ENCODE results near the gene SLC28A2.

Gene SLC28A2

DNA sequence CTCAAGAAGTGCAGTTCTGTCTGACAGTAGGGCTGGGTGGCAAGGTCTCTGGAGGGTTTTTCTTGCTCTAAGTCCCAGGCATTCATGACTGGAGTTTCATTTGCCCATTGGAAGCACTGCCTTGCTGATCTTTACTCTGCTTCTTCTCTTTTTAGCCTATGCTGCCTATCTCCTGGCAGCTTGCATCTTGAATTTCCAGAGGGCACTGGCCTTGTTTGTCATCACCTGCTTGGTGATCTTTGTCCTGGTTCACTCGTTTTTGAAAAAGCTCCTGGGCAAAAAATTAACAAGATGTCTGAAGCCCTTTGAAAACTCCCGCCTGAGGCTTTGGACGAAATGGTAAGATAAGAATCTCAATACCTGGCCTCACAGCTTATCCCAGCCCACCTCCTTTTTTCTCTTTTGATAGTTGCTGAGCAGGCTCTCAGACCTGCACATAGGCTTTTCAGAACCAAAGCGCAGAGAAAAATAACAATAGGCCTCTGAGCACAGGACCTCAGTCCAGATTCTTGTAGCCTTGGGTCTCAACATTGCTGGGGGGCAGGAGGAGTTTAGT is 10.9 kb downstream of the SLC28A2 start:
- POLR2A ChIA-PET = no interaction called here
- TF ChIP-seq LEF1 (IDR thresholded peaks at IDR 0.05; ENCODE audit: borderline replicate concordance) (no peak), FOXK2 (IDR thresholded peaks at IDR 0.05) (no peak), HDGF (IDR thresholded peaks at IDR 0.05; ENCODE audit: borderline replicate concordance) (no peak), ZNF384 (IDR thresholded peaks at IDR 0.05) (no peak), FOXM1 (IDR thresholded peaks at IDR 0.05; ENCODE audit: borderline replicate concordance) (no peak), BHLHE40 (IDR thresholded peaks at IDR 0.05; ENCODE audit: borderline replicate concordance) (no peak), L3MBTL2 (conservative IDR thresholded peaks at IDR 0.05) (no peak)
- DNase-seq (ENCODE audit: extremely low spot score) = no peak
- CTCF ChIA-PET = no interaction called here

DNA sequence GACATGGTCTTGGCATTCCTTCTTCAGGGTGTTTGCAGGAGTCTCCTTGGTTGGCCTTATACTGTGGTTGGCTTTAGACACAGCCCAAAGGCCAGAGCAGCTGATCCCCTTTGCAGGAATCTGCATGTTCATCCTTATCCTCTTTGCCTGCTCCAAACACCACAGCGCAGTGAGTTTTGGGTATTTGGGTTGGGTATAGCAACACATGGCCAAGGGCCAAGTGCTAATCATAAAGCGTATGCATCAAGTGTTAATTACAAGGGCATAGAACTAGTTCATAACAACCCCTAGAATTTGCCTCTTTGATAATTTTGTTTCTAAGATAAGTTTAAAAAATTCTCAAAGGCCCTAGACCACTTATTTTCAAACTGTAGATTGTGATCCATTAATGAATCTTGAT is 11.8 kb downstream of the SLC28A2 start:
- ChIA-PET CTCF (no interaction called here), POLR2A (no interaction called here)
- no peak for DNase-seq (ENCODE audit: extremely low spot score)
- no peak for TF ChIP-seq LEF1 (IDR thresholded peaks at IDR 0.05; ENCODE audit: borderline replicate concordance)
- no peak for TF ChIP-seq BHLHE40 (IDR thresholded peaks at IDR 0.05; ENCODE audit: borderline replicate concordance)
- TF ChIP-seq CTBP1 (IDR thresholded peaks at IDR 0.05; ENCODE audit: borderline replicate concordance) = no peak
- TF ChIP-seq ARNT (IDR thresholded peaks at IDR 0.05) = no peak
- no peak for TF ChIP-seq TARDBP (IDR thresholded peaks at IDR 0.05)
- TF ChIP-seq, protein P1, sequence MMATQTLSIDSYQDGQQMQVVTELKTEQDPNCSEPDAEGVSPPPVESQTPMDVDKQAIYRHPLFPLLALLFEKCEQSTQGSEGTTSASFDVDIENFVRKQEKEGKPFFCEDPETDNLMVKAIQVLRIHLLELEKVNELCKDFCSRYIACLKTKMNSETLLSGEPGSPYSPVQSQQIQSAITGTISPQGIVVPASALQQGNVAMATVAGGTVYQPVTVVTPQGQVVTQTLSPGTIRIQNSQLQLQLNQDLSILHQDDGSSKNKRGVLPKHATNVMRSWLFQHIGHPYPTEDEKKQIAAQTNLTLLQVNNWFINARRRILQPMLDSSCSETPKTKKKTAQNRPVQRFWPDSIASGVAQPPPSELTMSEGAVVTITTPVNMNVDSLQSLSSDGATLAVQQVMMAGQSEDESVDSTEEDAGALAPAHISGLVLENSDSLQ (IDR thresholded peaks at IDR 0.05) = no peak
- TF ChIP-seq L3MBTL2 (conservative IDR thresholded peaks at IDR 0.05) = no peak
- TF ChIP-seq NFRKB (IDR thresholded peaks at IDR 0.05) = no peak
- TF ChIP-seq HDGF (IDR thresholded peaks at IDR 0.05; ENCODE audit: borderline replicate concordance) = no peak
- no peak for TF ChIP-seq FOXM1 (IDR thresholded peaks at IDR 0.05; ENCODE audit: borderline replicate concordance)
- no peak for TF ChIP-seq FOXK2 (IDR thresholded peaks at IDR 0.05)
- no peak for TF ChIP-seq SUZ12 (IDR thresholded peaks at IDR 0.05)
- no peak for TF ChIP-seq ELF4 (IDR thresholded peaks at IDR 0.05)
- no peak for TF ChIP-seq ZNF384 (IDR thresholded peaks at IDR 0.05)
- no peak for TF ChIP-seq FOXA1 (IDR thresholded peaks at IDR 0.05)
- TF ChIP-seq SP1 (IDR thresholded peaks at IDR 0.05) = no peak

DNA sequence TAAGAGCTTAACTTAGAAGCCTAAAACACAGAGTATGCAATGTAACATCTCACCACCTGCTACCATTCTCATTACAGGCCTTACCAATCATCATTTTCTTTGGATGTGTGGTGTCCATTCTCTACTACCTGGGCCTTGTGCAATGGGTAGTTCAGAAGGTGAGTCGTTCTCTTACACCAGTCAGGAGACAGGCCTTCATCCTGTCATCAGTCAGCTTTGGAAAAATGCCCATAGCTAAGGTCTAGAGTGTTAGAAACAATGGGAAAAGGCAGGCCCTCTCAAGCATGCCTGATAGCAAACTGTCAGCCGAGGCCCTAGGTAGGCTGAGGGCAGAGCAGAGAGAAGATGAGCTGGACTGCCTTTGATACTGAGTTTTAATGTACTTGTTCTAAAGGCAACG is 13.5 kb downstream of the SLC28A2 start:
- CTCF ChIA-PET = no interaction called here
- POLR2A ChIA-PET = no interaction called here
- DNase-seq (ENCODE audit: extremely low spot score) = no peak
- no peak for TF ChIP-seq SP1 (IDR thresholded peaks at IDR 0.05)
- TF ChIP-seq CTBP1 (IDR thresholded peaks at IDR 0.05; ENCODE audit: borderline replicate concordance) = no peak
- no peak for TF ChIP-seq L3MBTL2 (conservative IDR thresholded peaks at IDR 0.05)
- TF ChIP-seq FOXK2 (IDR thresholded peaks at IDR 0.05) = no peak
- TF ChIP-seq FOXM1 (IDR thresholded peaks at IDR 0.05; ENCODE audit: borderline replicate concordance) = no peak
- no peak for TF ChIP-seq LEF1 (IDR thresholded peaks at IDR 0.05; ENCODE audit: borderline replicate concordance)
- no peak for TF ChIP-seq HDGF (IDR thresholded peaks at IDR 0.05; ENCODE audit: borderline replicate concordance)
- no peak for TF ChIP-seq ARNT (IDR thresholded peaks at IDR 0.05)
- no peak for TF ChIP-seq ELF4 (IDR thresholded peaks at IDR 0.05)
- no peak for TF ChIP-seq BHLHE40 (IDR thresholded peaks at IDR 0.05; ENCODE audit: borderline replicate concordance)
- no peak for TF ChIP-seq SUZ12 (IDR thresholded peaks at IDR 0.05)
- TF ChIP-seq, protein P1 (IDR thresholded peaks at IDR 0.05) = no peak
- no peak for TF ChIP-seq TARDBP (IDR thresholded peaks at IDR 0.05)
- TF ChIP-seq ZNF384 (IDR thresholded peaks at IDR 0.05) = no peak
- no peak for TF ChIP-seq FOXA1 (IDR thresholded peaks at IDR 0.05)
- TF ChIP-seq NFRKB (IDR thresholded peaks at IDR 0.05) = no peak

DNA sequence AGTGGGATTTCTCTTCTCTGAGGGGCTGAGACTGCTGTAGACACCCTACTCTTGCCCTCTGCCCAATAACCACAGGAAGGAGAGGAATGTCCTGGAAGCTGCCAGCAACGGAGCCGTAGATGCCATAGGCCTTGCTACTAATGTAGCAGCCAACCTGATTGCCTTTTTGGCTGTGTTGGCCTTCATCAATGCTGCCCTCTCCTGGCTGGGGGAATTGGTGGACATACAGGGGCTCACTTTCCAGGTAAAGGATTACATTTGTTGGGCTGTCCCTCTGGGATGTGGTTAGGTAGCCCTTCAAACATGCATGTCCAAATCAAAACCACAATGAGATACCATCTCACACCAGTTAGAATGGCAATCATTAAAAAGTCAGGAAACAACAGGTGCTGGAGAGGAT is 16.1 kb downstream of the SLC28A2 start:
- POLR2A ChIA-PET = no interaction called here
- CTCF ChIA-PET = no interaction called here
- TF ChIP-seq TARDBP (IDR thresholded peaks at IDR 0.05) = no peak
- TF ChIP-seq FOXA1 (IDR thresholded peaks at IDR 0.05) = no peak
- no peak for TF ChIP-seq FOXK2 (IDR thresholded peaks at IDR 0.05)
- no peak for TF ChIP-seq FOXM1 (IDR thresholded peaks at IDR 0.05; ENCODE audit: borderline replicate concordance)
- no peak for TF ChIP-seq NFRKB (IDR thresholded peaks at IDR 0.05)
- TF ChIP-seq L3MBTL2 (conservative IDR thresholded peaks at IDR 0.05) = no peak
- TF ChIP-seq SUZ12 (IDR thresholded peaks at IDR 0.05) = no peak
- no peak for TF ChIP-seq ZNF384 (IDR thresholded peaks at IDR 0.05)
- no peak for TF ChIP-seq ELF4 (IDR thresholded peaks at IDR 0.05)
- TF ChIP-seq, protein P1 (IDR thresholded peaks at IDR 0.05) = no peak
- TF ChIP-seq ARNT (IDR thresholded peaks at IDR 0.05) = no peak
- TF ChIP-seq HDGF (IDR thresholded peaks at IDR 0.05; ENCODE audit: borderline replicate concordance) = no peak
- TF ChIP-seq SP1 (IDR thresholded peaks at IDR 0.05) = no peak
- no peak for TF ChIP-seq LEF1 (IDR thresholded peaks at IDR 0.05; ENCODE audit: borderline replicate concordance)
- no peak for TF ChIP-seq BHLHE40 (IDR thresholded peaks at IDR 0.05; ENCODE audit: borderline replicate concordance)
- no peak for TF ChIP-seq CTBP1 (IDR thresholded peaks at IDR 0.05; ENCODE audit: borderline replicate concordance)
- DNase-seq (ENCODE audit: extremely low spot score) = peak; percentile 7

DNA sequence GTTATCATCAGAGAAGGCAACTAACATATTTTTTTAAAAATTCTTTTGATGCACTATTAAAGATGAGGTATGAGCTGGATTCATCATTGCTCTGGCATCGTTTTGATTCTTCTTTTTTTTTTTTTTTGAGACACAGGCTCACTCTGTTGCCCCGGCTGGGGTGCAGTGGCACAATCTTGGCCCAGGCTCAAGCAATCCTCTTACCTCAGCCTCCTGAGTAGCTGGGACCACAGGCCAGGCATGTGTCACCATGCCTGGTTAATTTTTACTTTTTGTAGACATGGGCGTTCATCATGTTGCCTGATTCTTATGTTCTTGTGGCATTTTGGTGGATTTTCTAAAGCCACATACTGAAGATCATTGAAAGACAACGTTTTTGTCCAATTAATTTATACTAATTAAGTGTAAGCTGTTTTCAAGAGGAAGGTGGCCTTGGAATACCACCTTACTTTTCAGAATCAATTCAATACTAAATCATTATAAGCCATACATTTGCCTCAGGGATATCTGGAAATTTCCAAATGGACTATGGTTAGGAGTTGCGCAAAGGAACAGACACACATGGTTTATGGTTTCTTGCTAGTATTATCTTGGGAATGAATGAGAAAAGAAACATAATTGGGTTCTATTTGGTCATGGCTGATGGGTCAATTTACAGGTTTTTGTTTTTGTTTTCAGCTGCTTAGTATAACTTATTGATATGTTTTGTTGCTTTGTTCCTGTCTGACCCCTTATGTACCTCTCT is 22.8 kb downstream of the SLC28A2 start:
- ChIA-PET CTCF (no interaction called here), POLR2A (interaction anchor here (1.1 kb wide), 1 partner anchor 127 kb away, joined by 3 read pairs; a partner anchor contains a TSS)
- no peak for TF ChIP-seq ZNF384 (IDR thresholded peaks at IDR 0.05)
- TF ChIP-seq L3MBTL2 (conservative IDR thresholded peaks at IDR 0.05) = no peak
- TF ChIP-seq HDGF (IDR thresholded peaks at IDR 0.05; ENCODE audit: borderline replicate concordance) = no peak
- no peak for TF ChIP-seq ELF4 (IDR thresholded peaks at IDR 0.05)
- no peak for TF ChIP-seq FOXK2 (IDR thresholded peaks at IDR 0.05)
- TF ChIP-seq ARNT (IDR thresholded peaks at IDR 0.05) = no peak
- TF ChIP-seq CTBP1 (IDR thresholded peaks at IDR 0.05; ENCODE audit: borderline replicate concordance) = no peak
- no peak for TF ChIP-seq FOXA1 (IDR thresholded peaks at IDR 0.05)
- TF ChIP-seq LEF1 (IDR thresholded peaks at IDR 0.05; ENCODE audit: borderline replicate concordance) = no peak
- no peak for TF ChIP-seq BHLHE40 (IDR thresholded peaks at IDR 0.05; ENCODE audit: borderline replicate concordance)
- TF ChIP-seq NFRKB (IDR thresholded peaks at IDR 0.05) = no peak
- no peak for TF ChIP-seq FOXM1 (IDR thresholded peaks at IDR 0.05; ENCODE audit: borderline replicate concordance)
- TF ChIP-seq SUZ12 (IDR thresholded peaks at IDR 0.05) = no peak

More for the DNA sequence above, 22.8 kb downstream of the SLC28A2 start:
- DNase-seq (ENCODE audit: extremely low spot score) = no peak
